AG09309 (cell line): Measurements from ENCODE around the gene HIBADH.

Experiments
- DNase-seq: peaks from one replicate; pipeline ENCODE4 v3.0.0-alpha.2; 2010; ENCODE audit warnings: low read depth
- H3K4me3 ChIP-seq: 2 replicates; pipeline ENCODE4 v1.5.1; 2011; ENCODE audit warnings: mild to moderate bottlenecking, low read depth, low read length, moderate library complexity; ENCODE audit not compliant: control insufficient read depth
- TF ChIP-seq, protein P1 (sequence below): IDR thresholded peaks from 2 replicates; pipeline ENCODE4 v1.5.1; 2011; ENCODE audit warnings: mild to moderate bottlenecking, low read depth, low read length, inconsistent platforms; ENCODE audit not compliant: insufficient read depth, control insufficient read depth; ENCODE audit errors: missing control alignments

Gene HIBADH

DNA sequence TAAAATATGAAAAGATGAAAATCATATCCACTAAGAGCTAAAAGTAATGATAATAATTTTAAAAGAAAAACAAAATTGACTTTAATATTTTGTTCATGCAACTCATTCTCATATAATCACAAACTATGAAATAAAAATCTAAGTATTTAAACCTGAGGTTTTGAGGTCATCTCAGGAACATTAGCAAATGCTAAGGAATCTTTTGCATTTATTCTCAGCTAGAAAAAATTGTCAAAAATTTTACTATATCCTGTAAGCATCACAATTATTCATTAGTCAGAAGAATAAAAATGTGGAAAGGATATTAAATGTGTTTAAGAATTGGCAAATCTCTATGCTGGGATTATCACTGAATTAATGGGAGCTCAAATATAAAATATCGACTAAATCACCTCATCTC lies 40.5 kb upstream of the HIBADH start:
- no peak for DNase-seq
- TF ChIP-seq, protein P1, sequence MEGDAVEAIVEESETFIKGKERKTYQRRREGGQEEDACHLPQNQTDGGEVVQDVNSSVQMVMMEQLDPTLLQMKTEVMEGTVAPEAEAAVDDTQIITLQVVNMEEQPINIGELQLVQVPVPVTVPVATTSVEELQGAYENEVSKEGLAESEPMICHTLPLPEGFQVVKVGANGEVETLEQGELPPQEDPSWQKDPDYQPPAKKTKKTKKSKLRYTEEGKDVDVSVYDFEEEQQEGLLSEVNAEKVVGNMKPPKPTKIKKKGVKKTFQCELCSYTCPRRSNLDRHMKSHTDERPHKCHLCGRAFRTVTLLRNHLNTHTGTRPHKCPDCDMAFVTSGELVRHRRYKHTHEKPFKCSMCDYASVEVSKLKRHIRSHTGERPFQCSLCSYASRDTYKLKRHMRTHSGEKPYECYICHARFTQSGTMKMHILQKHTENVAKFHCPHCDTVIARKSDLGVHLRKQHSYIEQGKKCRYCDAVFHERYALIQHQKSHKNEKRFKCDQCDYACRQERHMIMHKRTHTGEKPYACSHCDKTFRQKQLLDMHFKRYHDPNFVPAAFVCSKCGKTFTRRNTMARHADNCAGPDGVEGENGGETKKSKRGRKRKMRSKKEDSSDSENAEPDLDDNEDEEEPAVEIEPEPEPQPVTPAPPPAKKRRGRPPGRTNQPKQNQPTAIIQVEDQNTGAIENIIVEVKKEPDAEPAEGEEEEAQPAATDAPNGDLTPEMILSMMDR: no peak
- no peak overlapping the region for H3K4me3 ChIP-seq

DNA sequence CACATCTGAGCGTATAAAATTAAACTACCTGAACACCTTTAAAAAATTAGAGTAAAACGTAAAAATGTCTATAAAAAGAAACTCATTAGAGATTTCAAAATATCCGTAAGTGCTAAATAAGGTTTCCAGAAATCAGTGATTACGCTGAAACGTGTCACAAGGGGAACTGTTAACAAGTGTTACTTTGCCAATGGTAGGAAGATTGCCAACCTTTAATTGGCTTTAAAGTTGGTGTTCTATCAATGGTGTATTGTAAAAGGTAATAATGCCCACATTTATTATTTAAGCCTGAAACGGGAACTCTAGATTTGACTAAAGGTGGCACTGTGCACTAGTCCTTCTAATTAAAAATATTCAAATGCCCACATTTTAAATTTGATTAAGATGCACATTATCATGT lies 37.8 kb upstream of the HIBADH start:
- TF ChIP-seq, protein P1: no peak
- DNase-seq: no peak
- H3K4me3 ChIP-seq: no peak overlapping the region

DNA sequence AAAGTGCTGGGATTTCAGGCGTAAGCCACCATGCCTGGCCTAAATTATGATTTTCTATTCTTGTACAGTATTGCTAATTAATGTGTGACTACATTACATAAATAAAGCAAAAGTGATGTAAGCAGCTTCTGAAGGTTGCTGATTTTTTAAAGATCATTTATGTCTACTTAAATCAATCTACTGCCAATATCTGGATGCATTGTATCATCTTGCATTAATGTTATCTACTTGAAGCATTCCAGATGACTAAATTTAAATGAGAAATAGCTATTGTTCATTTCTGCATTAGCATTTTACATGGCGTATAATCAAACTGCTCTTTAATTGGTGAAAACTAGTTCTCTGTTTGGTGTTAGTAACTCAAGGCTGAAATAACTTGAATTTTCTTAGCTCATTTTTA lies 37.1 kb upstream of the HIBADH start:
- no peak for DNase-seq
- TF ChIP-seq, protein P1: no peak

DNA sequence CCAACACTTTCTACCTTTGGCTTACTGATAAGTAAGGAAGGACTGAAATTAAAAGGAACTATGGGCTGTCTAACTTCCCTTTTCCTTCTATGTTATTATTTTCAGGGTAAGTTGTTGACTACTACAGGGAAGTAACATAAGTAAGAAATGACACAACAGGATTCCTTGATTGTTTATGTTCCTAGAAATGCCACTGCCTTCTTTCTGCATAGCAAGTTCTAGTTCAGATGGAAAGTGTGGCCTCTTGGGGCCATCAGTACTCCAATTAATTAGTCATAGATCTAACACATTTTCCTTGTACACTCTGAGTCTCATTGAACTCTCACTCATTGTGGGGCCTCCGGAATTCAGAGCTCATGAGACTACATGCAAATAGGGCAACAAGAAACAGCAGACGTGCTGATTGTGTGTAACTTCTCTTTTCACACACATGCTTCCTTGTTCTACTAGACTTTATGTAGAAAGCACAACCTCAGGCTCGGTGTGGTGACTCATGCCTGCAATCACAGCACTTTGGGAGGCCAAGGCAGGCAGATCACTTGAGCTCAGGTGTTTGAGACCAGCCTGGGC lies 35.3 kb upstream of the HIBADH start:
- DNase-seq: no peak
- TF ChIP-seq, protein P1: no peak

More for the DNA sequence above, 37.1 kb upstream of the HIBADH start:
- H3K4me3 ChIP-seq: no peak overlapping the region

DNA sequence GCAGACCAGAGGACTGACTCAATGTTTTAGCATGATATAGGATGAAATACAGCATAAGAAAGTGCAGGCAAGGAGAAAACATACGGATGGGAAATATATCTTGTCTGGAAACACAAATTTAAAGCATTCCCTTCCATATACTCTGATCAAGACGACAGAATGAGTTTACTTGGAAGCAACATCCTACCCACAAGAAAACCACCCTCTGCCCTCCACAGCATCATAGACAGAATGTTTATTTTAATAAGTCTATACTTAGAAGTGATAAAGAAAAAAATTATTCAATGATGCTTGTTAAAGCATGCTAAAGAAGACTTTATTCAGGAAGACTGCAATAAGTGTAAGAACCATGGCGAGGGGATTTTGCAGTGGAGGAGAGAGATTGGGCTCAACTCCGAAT lies 32.4 kb upstream of the HIBADH start:
- DNase-seq: no peak
- H3K4me3 ChIP-seq: no peak overlapping the region
- TF ChIP-seq, protein P1: no peak

More for the DNA sequence above, 35.3 kb upstream of the HIBADH start:
- no peak overlapping the region for H3K4me3 ChIP-seq

DNA sequence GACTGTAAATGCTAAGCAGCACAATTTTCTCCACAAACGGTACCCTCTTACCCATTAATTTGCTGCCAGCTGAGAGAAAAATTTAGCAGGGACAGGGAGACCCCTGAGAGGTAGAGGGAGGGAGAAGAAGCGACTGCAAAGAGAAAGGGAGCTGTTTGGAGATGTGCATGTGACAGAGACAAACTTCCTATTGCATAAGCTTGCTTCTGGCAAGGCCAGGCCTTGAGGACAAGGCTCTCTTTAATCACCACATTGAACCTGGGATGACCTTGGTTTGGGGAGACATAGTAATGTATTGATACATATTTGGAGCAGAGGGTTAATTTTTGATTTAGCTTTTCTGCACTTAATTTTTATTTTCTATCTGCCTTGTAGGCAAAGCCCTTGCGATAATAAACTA lies 31.1 kb upstream of the HIBADH start:
- TF ChIP-seq, protein P1: no peak
- H3K4me3 ChIP-seq: no peak overlapping the region
- DNase-seq: no peak

DNA sequence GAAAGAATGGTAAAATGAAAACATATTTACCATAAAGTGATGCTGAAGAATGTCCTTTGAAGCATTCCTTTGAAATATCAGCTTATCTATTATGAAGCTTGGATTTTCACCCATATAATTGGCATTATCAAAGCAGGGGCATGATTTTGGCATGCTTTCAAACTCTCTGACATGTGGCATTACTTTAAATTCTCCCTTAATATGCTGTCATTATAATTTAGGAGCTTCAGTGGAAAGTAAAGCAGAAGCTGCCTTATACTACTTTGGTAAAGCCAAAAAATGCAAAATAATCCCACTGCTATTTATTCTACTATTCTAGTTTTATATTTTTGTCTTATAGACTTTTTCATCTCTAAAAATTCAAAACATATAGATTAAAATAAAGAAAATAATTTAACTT lies 28.0 kb upstream of the HIBADH start:
- no peak for DNase-seq
- no peak overlapping the region for H3K4me3 ChIP-seq
- TF ChIP-seq, protein P1: no peak
